HCT116 (cell line): ENCODE measurements around the gene CT45A8. TPM values are rescaled to one million over a fixed set of nuclear protein-coding genes. Genes with fewer than 3 reads are reported as not detected.
"Not testable (repeated sequence)": the region's sequence is repeated elsewhere in the genome, so short reads cannot be mapped to it uniquely, and the experiment has no call there.

Experiments
- ATAC-seq: fragments of 200-7000 bp; cut with Tn5 transposase; 2 replicates; pipeline ENCODE4 v1.9.1; 2020; ENCODE audit warnings: mild to moderate bottlenecking, moderate library complexity
- BruUV-seq: library from RNA; stranded (reverse); fragments of 400-500 nt; replicated peaks from 2 replicates; lab custom pipeline; 2021; lab: Mats Ljungman, UMichigan
- CTCF ChIA-PET: fragments of 300-600 bp; sonication (Branson Sonifier 250); formaldehyde crosslinking; loops from one replicate; lab custom pipeline; 2021; ENCODE audit warnings: antibody characterized with exemption; lab: Charles Lee
- POLR2A ChIA-PET: fragments of 300-600, 350-600 bp; sonication (Branson Sonifier 250); formaldehyde crosslinking; loops from one replicate; lab custom pipeline; 2021; ENCODE audit warnings: antibody characterized with exemption; lab: Charles Lee
- RAD21 ChIA-PET, 2 experiments: fragments of 300-600 bp; sonication (Branson Sonifier 250); formaldehyde crosslinking; loops; one replicate each; lab custom pipeline; 2023; ENCODE audit warnings: low total read pairs in 2 of 2; ENCODE audit not compliant: uncharacterized antibody in 2 of 2, unreplicated experiment in 2 of 2, low non-redundant PET in 1 of 2; lab: Charles Lee
- DNase-seq: peaks from one replicate; pipeline ENCODE4 v3.0.0-alpha.2; 2010; ENCODE audit warnings: low read depth, low spot score
- H2AFZ ChIP-seq: fragments of 200-600 bp; shearing (Covaris generic), sonication (generic); 2 replicates; pipeline ENCODE4 v1.6.1; 2017; ENCODE audit warnings: low read depth, mixed run types, mixed read lengths, antibody characterized with exemption, low read length; ENCODE audit not compliant: poor library complexity, severe bottlenecking
- H3K27ac ChIP-seq: 2 replicates; pipeline ENCODE4 v1.5.1; 2012; ENCODE audit warnings: low read depth, low read length
- H3K27me3 ChIP-seq: fragments of 200-600 bp; sonication (generic); 2 replicates; pipeline ENCODE4 v1.6.1; 2016; ENCODE audit warnings: mixed run types, low read length, mixed read lengths; ENCODE audit not compliant: insufficient read depth
- H3K36me3 ChIP-seq, 2 experiments: fragments of 200-500 bp in 1 of 2; fragments of 200-600 bp in 1 of 2; sonication (Bioruptor generic) in 1 of 2; sonication (generic) in 1 of 2; 2 replicates each; pipeline versions ENCODE4 v1.5.1 to v1.6.1; 2014 to 2016; ENCODE audit warnings: low read length in 2 of 2, inconsistent platforms in 1 of 2, mixed read lengths in 1 of 2, mixed run types in 1 of 2; ENCODE audit not compliant: insufficient read depth in 2 of 2, control insufficient read depth in 1 of 2
- H3K4me1 ChIP-seq, 2 experiments: fragments of 200-600 bp in 1 of 2; sonication (generic) in 1 of 2; 2 replicates each; pipeline versions ENCODE4 v1.5.1 to v1.6.1; 2012 to 2017; ENCODE audit warnings: low read length in 2 of 2, inconsistent platforms in 1 of 2, mild to moderate bottlenecking in 1 of 2, mixed read lengths in 1 of 2, mixed run types in 1 of 2, moderate library complexity in 1 of 2; ENCODE audit not compliant: insufficient read depth in 2 of 2, control insufficient read depth in 1 of 2
- H3K4me2 ChIP-seq: fragments of 200-600 bp; sonication (generic); 2 replicates; pipeline ENCODE4 v1.6.1; 2017; ENCODE audit warnings: mixed run types, low read length, mixed read lengths
- H3K4me3 ChIP-seq, 2 experiments: fragments of 200-600 bp in 1 of 2; sonication (generic) in 1 of 2; replicated peaks in 1 of 2; 2 replicates each; pipeline ENCODE4 v1.5.1; 2011 to 2016; ENCODE audit warnings: low read length in 2 of 2, control low read depth in 1 of 2, low read depth in 1 of 2, mild to moderate bottlenecking in 1 of 2, mixed read lengths in 1 of 2, mixed run types in 1 of 2
- H3K79me2 ChIP-seq: fragments of 200-600 bp; sonication (generic); 2 replicates; pipeline ENCODE4 v1.6.1; 2017; ENCODE audit warnings: mild to moderate bottlenecking, mixed run types, low read length, moderate library complexity, mixed read lengths; ENCODE audit not compliant: insufficient read depth
- H3K9ac ChIP-seq: fragments of 200-600 bp; sonication (generic); 2 replicates; pipeline ENCODE4 v1.6.1; 2016; ENCODE audit warnings: low read length, mixed read lengths
- H3K9me2 ChIP-seq: fragments of 200-600 bp; sonication (generic), shearing (Covaris generic); 2 replicates; pipeline ENCODE4 v1.6.1; 2017; ENCODE audit warnings: mixed run types, mild to moderate bottlenecking, moderate library complexity; ENCODE audit not compliant: insufficient read depth
- H3K9me3 ChIP-seq, 2 experiments: fragments of 200-500 bp in 1 of 2; fragments of 200-600 bp in 1 of 2; sonication (Bioruptor generic) in 1 of 2; sonication (generic) in 1 of 2; 2 replicates each; pipeline ENCODE4 v1.6.1; 2014 to 2017; ENCODE audit warnings: low read length in 2 of 2, mixed read lengths in 2 of 2, inconsistent platforms in 1 of 2, low read depth in 1 of 2, mild to moderate bottlenecking in 1 of 2, mixed run types in 1 of 2, moderate library complexity in 1 of 2; ENCODE audit not compliant: control insufficient read depth in 1 of 2, insufficient read depth in 1 of 2
- H4K20me1 ChIP-seq: fragments of 200-600 bp; sonication (generic), shearing (Covaris generic); 2 replicates; pipeline ENCODE4 v1.6.1; 2017; ENCODE audit warnings: mixed run types, mild to moderate bottlenecking, moderate library complexity; ENCODE audit not compliant: insufficient read depth
- intact Hi-C: fragments of 100-400 bp; cut with micrococcal nuclease; formaldehyde crosslinking; loops from 2 replicates; pipeline ENCODE4 v1.10.0; 2022
- total RNA-seq: library from RNA; stranded (reverse); gene quantifications from one replicate; pipeline ENCODE4 v1.2.1, GENCODE V29; 2021; ENCODE audit not compliant: unreplicated experiment

Gene CT45A8
- total RNA-seq, 1 experiment from 2014 or later, result not detected

GRCh38 chrX:135802687-135803086 is 51.7 kb downstream of the CT45A8 start, which contains the start of gene CT45A6:
TSS of gene CT45A6 (minus strand) at chrX:135802787. CDS start at chrX:135798993, 3,794 bp downstream.
- CTCF ChIA-PET, H3K9me2 ChIP-seq, intact Hi-C loops, H3K4me2 ChIP-seq, BruUV-seq, H3K4me1 ChIP-seq, POLR2A ChIA-PET, DNase-seq, H3K27ac ChIP-seq, ATAC-seq, RAD21 ChIA-PET, H2AFZ ChIP-seq, H3K9me3 ChIP-seq, H3K36me3 ChIP-seq, H3K27me3 ChIP-seq, H3K79me2 ChIP-seq, H3K4me3 ChIP-seq, H4K20me1 ChIP-seq, H3K9ac ChIP-seq: not testable (repeated sequence)

Other genes starting within 250 kb of the CT45A8 start
- not detected for gene CT45A1, start 140.9 kb downstream of the CT45A8 start, total RNA-seq
- gene CT45A3, start 86.3 kb downstream of the CT45A8 start, total RNA-seq, result 0.30 TPM
- not detected for gene CT45A5, start 69.0 kb downstream of the CT45A8 start, total RNA-seq
- not detected for gene CT45A6, start 51.8 kb downstream of the CT45A8 start, total RNA-seq
- gene CT45A2, start 34.5 kb downstream of the CT45A8 start, total RNA-seq, result not detected
- not detected for gene CT45A7, start 17.3 kb downstream of the CT45A8 start, total RNA-seq
- gene CT45A9, start 17.3 kb upstream of the CT45A8 start, total RNA-seq, result not detected
- not detected for gene CT45A10, start 38.9 kb upstream of the CT45A8 start, total RNA-seq
- not detected for gene SAGE1, start 39.2 kb upstream of the CT45A8 start, total RNA-seq
- 23.2 TPM for gene MMGT1, start 119.5 kb upstream of the CT45A8 start, total RNA-seq
- 10.8 TPM for gene SLC9A6, start 130.9 kb upstream of the CT45A8 start, total RNA-seq